NB4 (cell line): ENCODE data around the gene FER1L5.

Source experiments
- DNase-seq: peaks from one replicate; pipeline ENCODE4 v3.0.0; 2010; ENCODE audit warnings: low read depth
- H3K4me3 ChIP-seq: one replicate; pipeline ENCODE4 v1.5.1; 2011; ENCODE audit warnings: mild to moderate bottlenecking, low read depth, low read length, moderate library complexity
- CTCF ChIP-seq: IDR thresholded peaks from one replicate; pipeline ENCODE4 v1.5.1; 2012; ENCODE audit warnings: low read depth, low read length
- MYC ChIP-seq: IDR thresholded peaks from 2 replicates; pipeline ENCODE4 v1.6.1; 2011; ENCODE audit warnings: low read depth, low read length
- POLR2A ChIP-seq: IDR thresholded peaks from 2 replicates; pipeline ENCODE4 v1.6.1; 2011; ENCODE audit warnings: mild to moderate bottlenecking; ENCODE audit not compliant: insufficient read length; ENCODE audit errors: extremely low read depth
- TF ChIP-seq, protein P1 (sequence below): IDR thresholded peaks from 2 replicates; pipeline ENCODE4 v1.6.1; 2011; ENCODE audit warnings: low read depth, low read length

Gene FER1L5

GRCh38 chr2:96701636-96702035 is 59.1 kb downstream of the FER1L5 start:
- H3K4me3 ChIP-seq: no peak overlapping the region
- no peak for DNase-seq
- TF ChIP-seq MYC (no peak), POLR2A (no peak), CTCF (no peak)
- TF ChIP-seq, protein P1, sequence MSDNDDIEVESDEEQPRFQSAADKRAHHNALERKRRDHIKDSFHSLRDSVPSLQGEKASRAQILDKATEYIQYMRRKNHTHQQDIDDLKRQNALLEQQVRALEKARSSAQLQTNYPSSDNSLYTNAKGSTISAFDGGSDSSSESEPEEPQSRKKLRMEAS: no peak

GRCh38 chr2:96702098-96702785 is 59.7 kb downstream of the FER1L5 start:
- no peak overlapping the region for H3K4me3 ChIP-seq
- TF ChIP-seq CTCF: no peak
- TF ChIP-seq, protein P1: no peak
- TF ChIP-seq POLR2A: no peak
- no peak for TF ChIP-seq MYC
- DNase-seq: no peak

DNA sequence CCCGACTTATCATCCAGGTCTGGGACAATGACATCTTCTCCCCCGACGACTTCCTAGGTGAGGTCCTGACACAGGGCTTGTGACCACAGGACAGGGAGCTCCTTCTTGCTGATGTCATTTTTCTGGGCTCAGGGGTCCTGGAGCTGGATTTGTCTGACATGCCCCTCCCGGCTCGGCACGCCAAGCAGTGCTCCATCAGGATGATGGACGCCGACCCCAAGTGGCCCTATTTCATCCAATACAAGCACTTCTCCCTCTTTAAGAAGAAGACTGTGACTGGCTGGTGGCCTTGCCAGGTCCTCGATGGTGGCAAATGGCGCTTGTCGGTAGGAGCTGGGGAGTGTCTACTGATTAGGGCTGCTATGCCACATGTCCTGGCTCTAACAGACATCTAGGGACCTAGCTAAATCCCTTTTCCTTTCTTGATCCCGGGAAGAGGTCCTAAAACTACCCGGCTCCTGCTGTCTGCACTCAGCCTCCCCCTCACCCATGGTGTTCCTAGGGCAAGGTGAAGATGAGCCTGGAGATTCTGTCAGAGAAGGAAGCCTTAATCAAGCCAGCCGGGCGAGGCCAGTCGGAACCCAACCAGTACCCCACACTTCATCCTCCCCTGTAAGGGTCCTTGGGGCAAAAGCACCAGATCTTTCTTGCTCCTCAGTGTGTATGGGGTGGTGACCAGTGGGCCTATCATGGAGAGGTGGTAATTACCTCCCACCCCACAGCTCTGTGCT is 60.6 kb downstream of the FER1L5 start:
- DNase-seq: no peak
- H3K4me3 ChIP-seq: no peak overlapping the region
- TF ChIP-seq CTCF (no peak), POLR2A (no peak), MYC (no peak)
- TF ChIP-seq, protein P1: no peak

- H3K4me3 ChIP-seq: no peak overlapping the region
- TF ChIP-seq CTCF (no peak), MYC (no peak), POLR2A (no peak)
- TF ChIP-seq, protein P1: no peak
- no peak for DNase-seq
These were observed 68.4 kb downstream of the FER1L5 start for GRCh38 chr2:96710985-96711384.

- H3K4me3 ChIP-seq: no peak overlapping the region
- no peak for DNase-seq
- TF ChIP-seq CTCF: no peak
- TF ChIP-seq MYC: no peak
- TF ChIP-seq, protein P1: no peak
- TF ChIP-seq POLR2A: no peak
These were observed 73.1 kb downstream of the FER1L5 start for GRCh38 chr2:96715658-96716057.
